HEK293T (cell line): Measurements from ENCODE around the gene SERPINA3.

Source experiments
- FOXK2 ChIP-seq: fragments of 450-650 bp; IDR thresholded peaks from 2 replicates; pipeline ENCODE4 v1.6.1; 2016; ENCODE audit warnings: mild to moderate bottlenecking
- FOXM1 ChIP-seq: fragments of 450-650 bp; IDR thresholded peaks from 2 replicates; pipeline ENCODE4 v1.6.1; 2017; ENCODE audit warnings: mild to moderate bottlenecking, borderline replicate concordance
- HDGF ChIP-seq: fragments of 450-650 bp; IDR thresholded peaks from 2 replicates; pipeline ENCODE4 v1.6.1; 2017; ENCODE audit warnings: antibody characterized with exemption, borderline replicate concordance
- NFRKB ChIP-seq: fragments of 450-650 bp; IDR thresholded peaks from 2 replicates; pipeline ENCODE4 v1.6.1; 2016; ENCODE audit warnings: mild to moderate bottlenecking, moderate library complexity
- PKNOX1 ChIP-seq: fragments of 450-650 bp; IDR thresholded peaks from 2 replicates; pipeline ENCODE4 v1.6.1; 2016
- SP1 ChIP-seq: fragments of 450-650 bp; IDR thresholded peaks from 2 replicates; pipeline ENCODE4 v1.6.1; 2017
- SUZ12 ChIP-seq: fragments of 450-650 bp; IDR thresholded peaks from 2 replicates; pipeline ENCODE4 v1.6.1; 2016; ENCODE audit warnings: mild to moderate bottlenecking

- TF ChIP-seq SUZ12 (no peak), SP1 (no peak), FOXK2 (no peak), PKNOX1 (no peak), NFRKB (no peak), HDGF (no peak), FOXM1 (no peak)
Observed at GRCh38 chr14:94571395-94571794, 40.8 kb upstream of the SERPINA3 start.
